NT2/D1 (cell line): ENCODE measurements around the gene EPB41L2.

ENCODE experiments used
- DNase-seq: peaks from one replicate; pipeline ENCODE4 v3.0.0-alpha.2; 2011; ENCODE audit warnings: low read depth, low spot score
- H3K27me3 ChIP-seq: 2 replicates; pipeline ENCODE4 v1.6.0; 2011; ENCODE audit warnings: mild to moderate bottlenecking; ENCODE audit not compliant: insufficient read length, insufficient read depth
- H3K36me3 ChIP-seq: 2 replicates; pipeline ENCODE4 v1.6.1; 2011; ENCODE audit warnings: mild to moderate bottlenecking, low read length, mixed read lengths; ENCODE audit not compliant: insufficient read depth, insufficient read length
- H3K4me1 ChIP-seq: 2 replicates; pipeline ENCODE4 v1.5.1; 2011; ENCODE audit not compliant: insufficient read depth, insufficient read length
- H3K4me3 ChIP-seq: 2 replicates; pipeline ENCODE4 v1.5.1; 2011; ENCODE audit warnings: low read depth; ENCODE audit not compliant: insufficient read length
- H3K9ac ChIP-seq: 2 replicates; pipeline ENCODE4 v1.6.0; 2011; ENCODE audit warnings: low read depth; ENCODE audit not compliant: insufficient read length
- H3K9me3 ChIP-seq: 2 replicates; pipeline ENCODE4 v1.5.1; 2011; ENCODE audit warnings: mild to moderate bottlenecking, low read length; ENCODE audit not compliant: insufficient read depth
- SUZ12 ChIP-seq: IDR thresholded peaks from 2 replicates; pipeline ENCODE4 v1.6.1; 2011; ENCODE audit not compliant: insufficient read length, insufficient read depth; ENCODE audit errors: extremely low read depth
- YY1 ChIP-seq: IDR thresholded peaks from 2 replicates; pipeline ENCODE4 v1.6.1; 2011; ENCODE audit not compliant: insufficient read length, insufficient read depth
- ZNF274 ChIP-seq: IDR thresholded peaks from 2 replicates; pipeline ENCODE4 v1.6.1; 2011; ENCODE audit warnings: mild to moderate bottlenecking, low read depth, low read length

The EPB41L2 gene

DNA sequence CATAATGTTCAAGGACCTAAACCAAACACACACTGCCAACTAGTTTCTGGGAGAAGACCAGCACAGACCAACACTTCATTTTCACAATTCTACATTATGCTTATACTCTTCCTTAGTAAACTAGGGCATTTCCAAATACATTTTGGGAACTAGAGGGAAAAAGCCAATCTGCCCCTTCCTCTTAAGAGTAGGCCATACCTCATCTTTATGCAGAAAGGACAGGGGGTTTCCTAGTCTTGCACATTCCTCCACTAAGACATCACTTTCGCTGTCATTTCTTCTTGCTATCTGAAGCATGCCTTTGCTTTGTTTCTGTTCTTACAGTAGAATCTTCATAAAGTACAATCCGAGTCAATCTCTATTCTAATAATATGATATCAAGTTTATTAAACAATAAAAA lies 130.1 kb downstream of the EPB41L2 start:
- H3K9ac ChIP-seq: no peak overlapping the region
- TF ChIP-seq ZNF274 (no peak), SUZ12 (no peak), YY1 (no peak)
- H3K27me3 ChIP-seq: no peaks in the 10 kb centered on the region
- no peaks in the 10 kb centered on the region for H3K9me3 ChIP-seq
- no peak for DNase-seq
- no peak overlapping the region for H3K4me3 ChIP-seq
- H3K36me3 ChIP-seq: no peaks in the 10 kb centered on the region
- no peaks in the 10 kb centered on the region for H3K4me1 ChIP-seq

DNA sequence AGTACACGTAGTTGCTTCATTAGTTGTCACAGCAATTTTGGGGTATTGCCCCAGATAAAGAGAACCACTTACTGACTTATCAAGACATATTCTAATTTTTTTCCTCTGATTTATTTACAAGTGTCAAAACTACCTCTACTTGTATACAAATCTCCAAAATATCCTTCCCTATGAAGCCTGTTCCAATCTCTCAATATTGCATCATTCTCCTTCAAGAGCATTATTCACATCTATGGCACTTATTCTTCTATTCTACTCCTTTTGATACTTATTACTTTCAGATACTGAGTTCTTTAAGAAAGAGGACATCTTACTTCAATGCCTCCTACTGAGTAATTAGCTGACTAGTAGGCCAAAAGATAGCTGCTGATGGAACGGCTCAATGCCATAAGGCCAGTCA lies 130.6 kb downstream of the EPB41L2 start:
- H3K4me3 ChIP-seq: no peak overlapping the region
- no peaks in the 10 kb centered on the region for H3K9me3 ChIP-seq
- H3K4me1 ChIP-seq: no peaks in the 10 kb centered on the region
- no peaks in the 10 kb centered on the region for H3K27me3 ChIP-seq
- no peak overlapping the region for H3K9ac ChIP-seq
- DNase-seq: no peak
- no peaks in the 10 kb centered on the region for H3K36me3 ChIP-seq
- TF ChIP-seq YY1: no peak
- no peak for TF ChIP-seq ZNF274
- TF ChIP-seq SUZ12: no peak

DNA sequence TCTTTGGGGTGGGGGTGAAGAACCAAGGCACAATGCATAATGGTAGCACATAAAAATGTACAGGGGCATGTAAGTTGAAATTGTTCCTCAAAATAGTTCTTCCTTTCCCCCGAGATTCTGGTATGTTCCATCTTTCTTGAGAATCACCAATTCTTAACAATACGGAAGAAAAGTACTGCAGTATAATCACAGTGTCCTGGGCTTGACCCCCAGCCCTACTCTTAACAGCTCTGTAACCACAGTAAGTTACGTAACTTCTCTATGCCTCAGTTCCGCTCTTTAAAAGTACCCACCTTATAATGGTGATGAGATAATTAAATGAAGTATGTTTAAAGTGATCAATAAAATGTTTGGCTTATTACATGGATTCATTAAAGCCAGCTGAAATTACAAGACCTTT lies 131.4 kb downstream of the EPB41L2 start:
- no peak overlapping the region for H3K9ac ChIP-seq
- no peaks in the 10 kb centered on the region for H3K9me3 ChIP-seq
- no peaks in the 10 kb centered on the region for H3K36me3 ChIP-seq
- no peaks in the 10 kb centered on the region for H3K27me3 ChIP-seq
- no peak for DNase-seq
- H3K4me1 ChIP-seq: no peaks in the 10 kb centered on the region
- TF ChIP-seq YY1 (no peak), ZNF274 (no peak), SUZ12 (no peak)
- no peak overlapping the region for H3K4me3 ChIP-seq

DNA sequence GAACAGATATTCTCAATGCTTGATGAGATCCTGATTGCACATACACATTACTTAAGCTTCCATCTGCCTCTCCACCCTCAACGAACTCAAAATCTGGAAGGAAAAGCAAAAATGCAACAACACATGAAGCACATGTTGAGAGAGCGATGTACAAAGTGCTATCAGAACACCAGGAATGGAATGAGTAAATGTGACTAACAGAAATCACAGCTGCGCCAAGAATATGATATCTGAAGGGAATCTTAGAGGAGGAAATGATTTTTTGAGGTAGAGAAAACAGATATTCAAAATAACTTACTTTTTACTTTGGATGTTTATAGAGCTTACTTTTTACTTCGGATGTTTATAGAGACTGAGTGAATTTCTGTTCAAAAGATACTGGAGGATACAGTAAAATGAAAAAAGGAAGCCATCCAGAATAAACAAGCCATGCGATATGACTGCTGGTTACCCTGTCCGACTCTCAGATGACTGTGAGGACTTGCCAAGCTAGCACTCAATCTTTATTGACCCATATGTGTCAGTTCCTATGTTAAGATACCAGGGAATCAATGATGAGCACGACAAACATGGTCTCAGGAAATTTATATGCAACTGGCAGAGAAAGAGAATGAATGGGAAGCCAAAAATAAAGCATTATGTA lies 133.9 kb downstream of the EPB41L2 start:
- no peak for DNase-seq
- TF ChIP-seq YY1 (no peak), SUZ12 (no peak), ZNF274 (no peak)
- H3K9ac ChIP-seq: no peak overlapping the region
- no peaks in the 10 kb centered on the region for H3K4me1 ChIP-seq
- no peaks in the 10 kb centered on the region for H3K36me3 ChIP-seq
- no peaks in the 10 kb centered on the region for H3K27me3 ChIP-seq
- no peaks in the 10 kb centered on the region for H3K9me3 ChIP-seq
- H3K4me3 ChIP-seq: no peak overlapping the region

DNA sequence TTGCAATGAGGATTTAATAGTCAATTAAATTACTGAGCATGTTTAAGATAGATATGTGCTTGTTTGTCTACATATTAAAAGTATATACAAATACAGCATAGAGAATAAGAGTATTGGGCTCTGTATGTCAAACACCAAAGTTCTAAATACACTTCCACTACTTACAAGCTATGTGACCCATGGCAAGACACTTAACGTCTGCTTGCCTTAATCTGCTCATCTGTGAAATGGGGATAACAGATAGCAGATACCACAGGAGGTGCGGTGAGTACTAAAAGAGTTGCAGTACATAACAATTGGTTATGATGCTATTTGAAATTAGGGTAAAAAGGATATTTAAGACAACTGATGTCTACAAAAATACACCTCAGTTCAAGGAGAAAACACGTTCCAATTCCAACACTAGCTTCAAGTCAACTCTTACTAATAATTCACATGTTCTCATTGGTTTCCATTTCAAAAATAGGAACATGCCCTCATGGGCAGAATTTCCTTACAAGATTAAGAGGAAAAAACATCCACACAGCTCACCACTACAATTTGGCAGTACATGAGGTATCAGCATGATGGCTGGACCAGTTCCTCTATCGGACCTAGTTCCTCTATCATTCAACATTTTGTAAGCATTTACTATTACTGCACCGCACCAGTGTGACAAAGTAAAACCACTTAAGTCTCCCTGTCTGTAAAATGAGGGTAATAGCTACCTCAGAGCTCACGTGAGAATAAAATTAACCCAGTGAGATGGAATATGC lies 134.7 kb downstream of the EPB41L2 start:
- Histone ChIP-seq H3K4me3 (no peak overlapping the region), H3K4me1 (no peaks in the 10 kb centered on the region), H3K9me3 (no peaks in the 10 kb centered on the region), H3K27me3 (no peaks in the 10 kb centered on the region), H3K9ac (no peak overlapping the region), H3K36me3 (no peaks in the 10 kb centered on the region)
- TF ChIP-seq SUZ12: no peak
- no peak for TF ChIP-seq YY1
- TF ChIP-seq ZNF274: no peak
- no peak for DNase-seq

DNA sequence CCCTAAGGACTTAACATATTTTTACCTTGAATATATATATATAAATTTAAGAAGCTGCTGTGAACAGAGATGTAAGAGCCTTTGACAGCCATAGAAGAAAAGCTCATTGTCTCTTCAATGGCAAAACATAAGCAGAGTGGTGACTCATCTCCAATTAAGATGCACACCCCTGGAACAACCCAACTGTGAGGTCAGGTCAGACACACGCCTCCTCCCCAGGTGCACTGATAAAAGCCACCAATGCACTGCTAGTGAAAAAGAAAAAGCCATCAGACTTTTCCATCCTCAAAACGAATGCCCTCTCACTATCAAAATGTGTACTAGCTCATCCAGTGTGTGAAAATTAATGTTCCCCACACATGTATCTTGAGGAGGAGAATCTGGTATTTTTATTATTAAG lies 135.7 kb downstream of the EPB41L2 start:
- no peaks in the 10 kb centered on the region for H3K27me3 ChIP-seq
- DNase-seq: no peak
- H3K9ac ChIP-seq: no peak overlapping the region
- no peak overlapping the region for H3K4me3 ChIP-seq
- no peaks in the 10 kb centered on the region for H3K4me1 ChIP-seq
- TF ChIP-seq YY1: no peak
- TF ChIP-seq ZNF274: no peak
- TF ChIP-seq SUZ12: no peak
- no peaks in the 10 kb centered on the region for H3K9me3 ChIP-seq
- H3K36me3 ChIP-seq: no peaks in the 10 kb centered on the region

DNA sequence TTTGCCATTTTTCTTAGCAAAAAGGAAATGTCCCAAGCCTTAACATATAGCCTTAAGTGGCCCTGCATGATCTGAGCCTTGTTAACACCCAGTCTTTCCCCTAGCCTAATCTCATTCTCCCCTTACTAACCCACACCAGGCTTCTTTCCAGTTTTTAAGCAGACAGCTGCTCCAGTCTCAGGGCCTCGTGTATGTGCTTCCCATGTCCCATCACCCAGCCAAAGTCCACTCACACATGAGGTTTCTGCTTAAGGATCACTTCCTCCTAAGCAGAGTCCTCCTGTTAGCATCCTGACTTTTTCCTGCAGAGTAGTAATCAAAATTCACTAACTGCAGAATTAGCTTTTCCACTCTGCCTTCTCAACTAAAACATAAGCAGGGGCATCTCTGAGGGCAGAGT lies 139.7 kb downstream of the EPB41L2 start:
- no peak for TF ChIP-seq ZNF274
- no peak for TF ChIP-seq YY1
- no peak for TF ChIP-seq SUZ12
- H3K9ac ChIP-seq: no peak overlapping the region
- DNase-seq: no peak
- no peaks in the 10 kb centered on the region for H3K4me1 ChIP-seq
- no peaks in the 10 kb centered on the region for H3K27me3 ChIP-seq
- no peaks in the 10 kb centered on the region for H3K9me3 ChIP-seq
- no peak overlapping the region for H3K4me3 ChIP-seq
- no peaks in the 10 kb centered on the region for H3K36me3 ChIP-seq
